Measurements from ENCODE around the gene PRELID2. TPM values are rescaled to one million over a fixed set of nuclear protein-coding genes. Genes with fewer than 3 reads are reported as not detected.

The PRELID2 gene
- total and polyA plus RNA-seq, 2 donors from 2014 or later = 3.8 to 12.1 TPM

Other genes with a start within 250 kb of the PRELID2 start
- not detected for gene GRXCR2, start 37.7 kb upstream of the PRELID2 start, total RNA-seq
- gene GRXCR2, start 37.7 kb upstream of the PRELID2 start, polyA plus RNA-seq (ENCODE audit: insufficient read depth, low read depth, low replicate concordance) = not detected
- 4.9 TPM for gene SH3RF2, start 101.2 kb upstream of the PRELID2 start, total RNA-seq
- 1.3 TPM for gene SH3RF2, start 101.2 kb upstream of the PRELID2 start, polyA plus RNA-seq (ENCODE audit: insufficient read depth, low read depth, low replicate concordance)